Keratinocyte (primary cell): ENCODE data around the gene TMTC2.

Experiments used
- EZH2 ChIP-seq: IDR thresholded peaks from one replicate; pipeline ENCODE4 v1.6.1; 2012; ENCODE audit warnings: inconsistent platforms, mild to moderate bottlenecking, low read length, moderate library complexity
- TF ChIP-seq, protein P1 (sequence below), 3 experiments: IDR thresholded peaks in 1 of 3; conservative IDR thresholded peaks in 1 of 3; optimal IDR thresholded peaks in 1 of 3; 2 replicates in 2 of 3; 3 replicates in 1 of 3; pipeline versions ENCODE3 to v1.5.1; 2011; ENCODE audit warnings: low read length in 3 of 3, mild to moderate bottlenecking in 3 of 3, moderate library complexity in 2 of 3, control low read depth in 1 of 3, inconsistent platforms in 1 of 3; ENCODE audit not compliant: insufficient read depth in 2 of 3; ENCODE audit errors: extremely low read depth in 1 of 3

DNA sequence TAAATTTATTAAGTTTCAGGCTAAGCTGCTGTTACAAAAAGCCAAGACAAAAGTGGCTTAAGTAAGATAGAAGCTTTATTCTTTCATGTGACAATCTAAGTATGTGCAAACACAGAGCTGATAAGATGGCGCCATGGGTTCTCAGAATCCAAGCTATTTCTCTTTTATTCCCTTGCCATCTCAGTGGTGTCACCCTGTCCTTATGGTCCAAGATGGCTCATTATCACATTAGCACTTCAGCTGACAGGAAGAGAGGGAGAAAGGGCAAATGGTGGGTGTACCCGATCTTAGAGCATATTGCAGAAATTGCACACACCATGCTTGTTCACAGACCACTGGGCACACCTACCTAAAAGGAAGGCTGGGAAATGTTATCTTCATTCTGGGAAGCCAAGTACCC lies 211.7 kb downstream of the TMTC2 start:
- TF ChIP-seq EZH2, result no peak
- TF ChIP-seq, protein P1, sequence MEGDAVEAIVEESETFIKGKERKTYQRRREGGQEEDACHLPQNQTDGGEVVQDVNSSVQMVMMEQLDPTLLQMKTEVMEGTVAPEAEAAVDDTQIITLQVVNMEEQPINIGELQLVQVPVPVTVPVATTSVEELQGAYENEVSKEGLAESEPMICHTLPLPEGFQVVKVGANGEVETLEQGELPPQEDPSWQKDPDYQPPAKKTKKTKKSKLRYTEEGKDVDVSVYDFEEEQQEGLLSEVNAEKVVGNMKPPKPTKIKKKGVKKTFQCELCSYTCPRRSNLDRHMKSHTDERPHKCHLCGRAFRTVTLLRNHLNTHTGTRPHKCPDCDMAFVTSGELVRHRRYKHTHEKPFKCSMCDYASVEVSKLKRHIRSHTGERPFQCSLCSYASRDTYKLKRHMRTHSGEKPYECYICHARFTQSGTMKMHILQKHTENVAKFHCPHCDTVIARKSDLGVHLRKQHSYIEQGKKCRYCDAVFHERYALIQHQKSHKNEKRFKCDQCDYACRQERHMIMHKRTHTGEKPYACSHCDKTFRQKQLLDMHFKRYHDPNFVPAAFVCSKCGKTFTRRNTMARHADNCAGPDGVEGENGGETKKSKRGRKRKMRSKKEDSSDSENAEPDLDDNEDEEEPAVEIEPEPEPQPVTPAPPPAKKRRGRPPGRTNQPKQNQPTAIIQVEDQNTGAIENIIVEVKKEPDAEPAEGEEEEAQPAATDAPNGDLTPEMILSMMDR (optimal IDR thresholded peaks at IDR 0.05 in 1 of 3, IDR thresholded peaks at IDR 0.05 in 1 of 3, conservative IDR thresholded peaks at IDR 0.05 in 1 of 3; ENCODE audit: extremely low read depth in 1 of 3, insufficient read depth in 2 of 3, low read length in 3 of 3), result no peak
